CD4-positive, alpha-beta T cell treated with Interleukin-4 for 4 hours (primary cell): ENCODE data around the gene CLCN5.

Experiments used
- DNase-seq: peaks from one replicate; pipeline ENCODE4 v3.0.0-alpha.2; 2020

CLCN5 gene

DNA sequence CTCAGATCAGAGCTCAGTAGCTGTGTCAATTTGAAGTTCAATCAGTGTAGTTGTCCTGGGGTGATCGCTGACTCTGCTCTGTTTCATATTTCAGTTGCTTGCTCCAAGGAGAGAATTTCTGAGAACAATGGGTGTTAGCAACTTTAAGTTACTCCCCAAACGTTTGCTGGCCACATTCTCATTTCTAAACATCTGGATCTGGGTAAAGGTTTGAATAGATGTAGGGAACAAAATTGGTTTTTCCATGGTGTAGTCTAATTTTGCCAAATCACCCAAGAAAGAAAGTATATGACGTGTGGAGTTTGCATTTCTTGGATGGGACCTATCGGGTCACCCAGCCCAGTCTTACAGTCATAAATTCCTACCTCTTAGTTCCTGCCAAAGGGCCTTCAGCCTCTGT lies 174.7 kb downstream of the CLCN5 start:
- DNase-seq = no peak

DNA sequence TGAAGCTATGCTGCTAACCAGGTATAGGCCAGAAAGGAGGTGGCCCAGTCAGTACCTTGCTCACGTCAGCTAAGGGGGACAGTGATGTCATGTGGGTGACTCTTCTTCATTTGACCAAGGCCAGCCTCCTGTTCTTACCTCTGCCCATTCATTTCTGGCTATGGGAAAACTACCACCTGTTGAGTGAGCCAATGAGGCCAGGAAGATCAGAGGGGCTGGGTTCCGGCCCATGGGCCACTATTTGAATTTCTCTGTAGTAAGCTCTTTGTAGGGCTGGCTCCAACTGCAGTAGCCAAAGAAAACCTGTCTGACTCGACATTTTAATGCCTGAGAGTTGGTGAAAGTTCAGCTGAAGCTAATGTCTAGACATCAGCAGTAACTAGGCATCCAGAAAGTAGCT lies 175.8 kb downstream of the CLCN5 start:
- DNase-seq = no peak

DNA sequence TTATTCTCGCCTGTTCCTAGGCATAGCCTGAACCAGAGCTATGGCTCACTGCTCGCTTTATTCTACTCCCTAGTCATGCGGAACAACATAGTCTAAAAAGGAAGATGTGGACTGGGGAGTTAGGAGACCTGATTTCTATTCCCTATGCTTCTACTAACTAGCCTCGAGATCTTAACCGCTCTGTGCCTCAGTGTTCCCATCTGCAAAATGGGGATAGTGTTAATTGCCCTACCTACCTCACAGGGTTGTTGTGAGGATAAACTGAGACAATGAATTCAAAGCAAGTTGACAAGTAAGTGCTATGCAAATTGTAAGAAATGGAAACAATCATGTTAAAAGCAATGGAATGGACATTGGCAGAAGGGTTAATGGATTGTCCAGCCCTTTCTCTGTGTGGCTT lies 176.4 kb downstream of the CLCN5 start:
- no peak for DNase-seq

DNA sequence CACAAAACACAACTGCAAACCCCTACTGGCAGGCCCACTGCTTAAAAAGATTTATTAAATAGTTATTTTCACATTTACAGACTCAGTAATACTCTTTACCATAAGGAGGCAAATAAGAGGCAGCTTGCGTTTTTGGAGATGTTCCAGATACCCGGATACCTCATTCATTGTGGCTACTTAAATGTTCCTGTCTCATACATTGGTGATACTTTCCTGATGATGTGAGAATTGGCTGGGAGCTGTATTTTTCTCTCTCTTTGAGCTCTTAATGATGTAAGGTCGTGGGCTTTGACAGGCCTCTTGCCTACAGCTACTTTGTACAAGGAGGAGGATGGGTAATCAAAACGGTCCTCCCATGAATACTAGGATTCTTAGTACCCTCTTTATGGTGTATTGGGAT lies 176.9 kb downstream of the CLCN5 start:
- no peak for DNase-seq

DNA sequence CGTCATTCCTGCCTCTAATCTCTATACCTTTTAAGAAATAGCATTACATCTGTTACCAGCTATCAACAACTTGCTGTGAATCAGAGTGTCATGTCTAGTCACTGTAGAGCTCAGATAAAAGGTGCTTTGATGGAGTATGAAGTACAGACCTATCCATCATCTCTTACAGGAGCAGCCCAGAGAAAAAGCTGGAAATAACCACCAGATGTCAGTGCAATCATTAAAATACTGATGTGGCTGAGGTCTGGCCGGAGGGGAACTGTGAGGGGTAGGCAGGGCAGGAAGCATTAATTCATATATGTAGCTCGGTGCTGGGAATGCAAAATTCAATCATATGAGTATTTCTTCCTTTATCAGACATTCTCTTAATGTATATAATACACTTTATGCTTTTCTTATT lies 177.8 kb downstream of the CLCN5 start:
- no peak for DNase-seq

DNA sequence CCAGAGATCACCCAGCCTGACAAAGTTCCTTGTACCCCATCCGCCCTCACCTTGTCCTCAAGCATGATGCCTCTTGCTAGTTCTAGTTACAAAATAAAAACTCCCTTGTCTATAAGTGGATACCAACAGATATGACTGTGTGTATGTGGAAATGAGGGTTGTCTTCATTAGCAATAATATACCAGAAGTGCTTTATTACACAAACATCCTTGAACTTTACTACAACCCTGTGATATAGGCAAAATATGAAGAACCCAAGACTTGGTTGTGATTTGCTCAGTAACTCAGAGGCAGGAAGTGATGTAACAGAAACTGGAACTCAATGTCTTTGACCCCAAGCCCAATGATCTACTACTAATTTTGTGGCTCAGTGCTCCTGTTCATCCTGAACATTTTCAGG lies 180.8 kb downstream of the CLCN5 start:
- DNase-seq = no peak

DNA sequence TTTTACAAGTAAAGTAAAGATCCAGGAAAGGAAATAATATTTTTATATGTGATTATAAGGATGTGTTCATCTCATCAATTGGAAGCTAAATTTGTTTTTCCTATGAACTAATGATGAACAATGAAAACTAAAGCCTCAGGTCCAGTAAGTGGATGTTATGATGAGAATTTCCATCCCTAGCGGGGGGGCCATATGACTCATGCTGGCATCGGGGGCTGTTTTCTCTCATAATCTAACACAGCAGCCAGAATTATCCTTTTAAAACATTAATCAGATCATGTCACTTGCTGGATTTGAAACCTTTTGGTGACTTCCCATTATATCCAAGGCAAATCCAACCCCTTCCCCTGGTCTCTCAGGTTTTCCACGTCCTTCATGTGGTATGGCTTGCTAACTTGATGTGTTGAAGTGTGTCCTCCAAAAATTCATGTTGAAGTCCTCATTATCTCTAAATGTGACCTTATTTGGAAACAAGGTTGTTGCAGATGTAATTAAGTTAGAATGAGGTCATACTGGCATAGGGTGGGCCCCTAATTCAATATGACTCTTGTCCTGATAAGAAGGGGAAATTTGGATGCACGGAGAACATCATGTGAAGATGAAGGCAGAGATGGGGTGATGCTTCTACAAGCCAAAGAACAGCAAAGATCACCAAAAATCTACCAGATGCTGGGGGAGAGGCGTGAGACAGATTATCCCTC lies 181.6 kb downstream of the CLCN5 start:
- DNase-seq = no peak

DNA sequence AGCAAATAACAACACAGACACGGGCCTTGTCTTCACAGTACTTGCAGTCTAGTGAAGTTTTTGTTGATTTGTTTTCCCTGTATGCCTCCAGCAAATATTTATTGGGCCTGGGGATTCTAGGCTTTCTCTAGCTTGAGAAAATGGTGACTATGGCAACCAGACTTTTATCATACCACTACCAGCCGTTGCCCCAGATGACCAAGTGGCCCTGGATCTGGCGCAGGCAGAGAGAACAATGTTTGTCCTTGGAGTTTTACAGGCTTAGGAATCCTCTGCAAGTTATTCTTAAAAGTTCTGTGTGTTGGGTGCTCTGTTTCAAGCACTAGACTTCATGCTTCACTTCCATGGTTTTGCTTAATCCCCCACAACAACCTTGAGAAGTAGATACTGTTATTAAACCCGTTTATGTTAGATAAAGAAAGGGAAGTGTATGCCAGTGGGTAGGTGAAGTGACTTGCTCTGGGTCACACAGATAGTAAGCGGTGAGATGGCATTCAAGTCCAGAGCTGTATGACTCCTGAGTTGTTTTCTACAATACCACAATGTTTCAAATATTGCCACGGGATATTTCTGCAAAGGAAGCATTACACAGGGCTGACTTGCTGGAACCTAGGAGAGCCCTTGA lies 183.8 kb downstream of the CLCN5 start:
- no peak for DNase-seq

DNA sequence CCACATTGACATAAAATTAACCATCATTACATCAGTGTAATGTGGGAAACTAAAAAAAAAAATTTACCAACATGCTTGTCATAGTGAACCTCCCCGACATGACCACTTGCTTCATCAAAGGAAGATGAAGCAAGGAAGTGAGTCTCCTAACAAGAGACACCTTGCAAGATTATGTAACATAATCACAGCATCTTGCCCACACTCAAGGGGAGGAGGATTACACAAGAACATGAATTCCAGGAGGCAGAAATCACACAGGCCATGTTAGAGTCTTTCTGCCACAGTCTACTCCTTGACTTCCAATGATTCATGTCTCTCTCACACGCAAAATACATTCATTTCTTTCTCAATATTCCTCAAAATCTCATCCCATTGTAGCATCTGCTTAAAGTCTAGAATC lies 185.1 kb downstream of the CLCN5 start:
- DNase-seq = no peak

DNA sequence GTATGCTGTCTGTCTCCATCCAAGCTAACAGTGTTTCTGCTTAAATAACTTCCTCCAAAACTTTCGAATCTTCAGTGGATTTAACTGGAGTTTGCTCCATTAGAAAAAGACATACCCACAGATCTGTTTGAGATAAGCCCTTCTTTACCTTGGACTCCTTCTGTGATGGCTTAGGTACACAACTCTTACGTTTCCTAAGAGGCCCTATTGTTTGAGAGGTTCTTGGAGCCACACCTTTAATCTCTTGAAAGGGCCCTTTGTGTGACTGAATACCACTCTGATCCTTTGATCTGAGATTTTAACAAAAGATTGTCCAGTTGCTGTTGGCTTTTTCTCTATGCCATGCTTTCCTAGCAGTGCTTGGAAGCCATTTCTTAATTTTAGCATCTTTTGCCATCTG lies 185.9 kb downstream of the CLCN5 start:
- DNase-seq = no peak

DNA sequence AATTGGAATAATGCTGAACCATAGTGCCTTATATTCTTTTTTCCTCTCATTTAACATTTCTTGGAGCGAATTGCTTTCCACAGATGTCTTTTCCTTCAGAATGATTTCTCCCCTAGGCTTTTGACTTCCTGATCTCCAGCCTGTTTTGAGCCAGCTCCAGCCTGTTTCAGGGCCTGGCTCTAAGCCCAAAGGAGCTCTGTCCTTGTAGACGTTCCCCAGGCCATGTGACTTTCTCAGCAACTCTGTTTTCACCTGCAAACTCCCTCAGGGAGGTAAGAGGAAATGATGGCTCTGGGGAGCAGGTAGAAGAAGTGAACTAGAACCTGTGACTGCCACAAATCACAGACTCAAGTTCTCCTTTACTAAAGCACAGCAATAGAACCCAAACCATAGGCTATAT lies 189.3 kb downstream of the CLCN5 start:
- DNase-seq = no peak

DNA sequence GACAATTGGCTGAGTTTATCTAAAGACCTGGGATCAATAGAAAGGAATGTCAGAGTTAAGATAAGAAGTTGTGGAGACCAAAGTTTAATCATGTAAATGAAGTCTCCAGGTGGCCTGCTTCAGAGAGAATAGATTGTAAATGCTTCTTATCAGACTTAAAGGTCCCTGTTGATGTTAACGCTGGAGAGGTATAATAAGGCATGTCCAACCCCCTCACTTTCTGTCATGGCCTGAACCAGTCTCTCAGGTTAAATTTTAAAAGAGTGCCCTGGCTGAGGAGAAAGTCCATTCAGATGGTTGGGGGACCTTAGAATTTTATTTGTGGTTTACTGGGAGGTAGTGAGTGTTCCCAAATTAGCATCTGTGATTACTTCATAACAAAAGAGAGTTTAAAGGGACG lies 191.7 kb downstream of the CLCN5 start:
- DNase-seq = no peak

DNA sequence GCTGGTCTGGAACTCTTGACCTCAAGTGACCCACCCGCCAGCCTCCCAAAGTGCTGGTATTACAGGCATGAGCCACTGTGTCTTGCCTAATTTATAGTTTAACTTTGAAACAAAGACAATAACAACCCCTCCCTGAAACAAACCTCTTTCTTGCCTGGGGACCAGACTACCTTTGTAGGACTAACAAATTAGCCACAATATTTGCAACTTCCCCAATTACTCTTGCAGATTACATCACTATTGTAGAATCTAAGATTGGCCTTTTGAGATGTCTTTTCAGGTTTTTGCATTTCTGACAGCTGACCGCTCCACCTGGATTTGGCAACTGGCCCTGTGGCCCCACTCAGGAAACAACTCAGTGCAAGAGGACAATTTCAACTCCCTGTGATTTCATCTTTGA lies 193.6 kb downstream of the CLCN5 start:
- no peak for DNase-seq

DNA sequence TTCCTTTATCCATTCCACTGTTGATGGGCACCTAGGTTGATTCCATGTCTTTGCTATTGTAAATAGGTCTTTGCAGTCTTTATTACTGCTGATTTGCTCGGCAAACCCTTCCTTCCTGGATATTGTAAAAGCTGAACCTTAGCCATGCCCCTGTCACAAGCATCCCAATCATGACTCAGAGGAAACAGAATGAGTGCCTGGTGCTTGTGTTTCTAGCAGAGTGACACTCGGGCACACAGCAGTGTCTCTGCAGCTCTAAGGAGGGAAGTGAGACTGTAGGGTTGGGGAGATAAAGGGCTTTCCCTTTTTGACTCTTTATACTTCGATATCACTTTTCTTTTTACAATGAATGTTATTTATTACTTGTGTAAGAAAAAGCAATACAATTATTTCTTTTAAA lies 195.1 kb downstream of the CLCN5 start:
- no peak for DNase-seq

DNA sequence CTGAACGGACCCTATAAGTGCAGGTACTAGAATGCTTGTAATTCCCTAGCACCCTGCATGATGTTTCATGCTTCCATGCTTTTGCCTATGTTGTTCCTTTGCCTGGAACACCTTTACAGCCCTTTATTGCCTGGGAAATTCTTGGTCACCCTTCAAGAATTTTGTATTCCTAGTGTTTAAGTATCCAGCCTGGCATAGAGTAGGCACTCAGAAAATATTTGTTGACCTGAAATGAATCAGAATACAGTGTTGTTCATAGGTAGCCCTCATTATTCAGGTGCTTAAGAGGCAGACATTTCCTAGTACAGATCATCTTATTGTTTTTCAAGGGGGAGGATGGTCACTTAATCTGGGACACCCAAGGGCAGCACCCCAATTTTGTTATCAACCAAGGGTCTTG lies 203.1 kb downstream of the CLCN5 start:
- DNase-seq = no peak

DNA sequence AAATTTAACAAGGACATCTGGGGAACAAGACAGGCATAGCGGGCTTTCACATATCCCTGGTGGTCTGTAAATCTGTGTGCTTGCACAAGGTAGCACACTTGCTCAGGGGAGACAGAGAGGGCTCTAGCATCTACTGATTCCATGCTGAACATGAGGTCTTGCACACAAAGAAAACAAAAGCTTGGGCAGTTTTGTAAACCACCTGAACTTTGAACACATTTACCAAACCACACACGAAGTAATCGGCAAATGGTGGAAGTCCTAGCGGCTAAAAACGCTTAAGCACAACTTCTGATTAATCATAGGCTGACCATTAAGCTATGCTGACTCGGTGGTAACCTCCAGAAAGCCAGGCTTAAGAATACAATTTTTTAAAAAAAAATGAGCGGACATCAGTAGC lies 225.6 kb downstream of the CLCN5 start:
- DNase-seq = no peak
